ENCODE measurements around the gene CES4A.

DNA sequence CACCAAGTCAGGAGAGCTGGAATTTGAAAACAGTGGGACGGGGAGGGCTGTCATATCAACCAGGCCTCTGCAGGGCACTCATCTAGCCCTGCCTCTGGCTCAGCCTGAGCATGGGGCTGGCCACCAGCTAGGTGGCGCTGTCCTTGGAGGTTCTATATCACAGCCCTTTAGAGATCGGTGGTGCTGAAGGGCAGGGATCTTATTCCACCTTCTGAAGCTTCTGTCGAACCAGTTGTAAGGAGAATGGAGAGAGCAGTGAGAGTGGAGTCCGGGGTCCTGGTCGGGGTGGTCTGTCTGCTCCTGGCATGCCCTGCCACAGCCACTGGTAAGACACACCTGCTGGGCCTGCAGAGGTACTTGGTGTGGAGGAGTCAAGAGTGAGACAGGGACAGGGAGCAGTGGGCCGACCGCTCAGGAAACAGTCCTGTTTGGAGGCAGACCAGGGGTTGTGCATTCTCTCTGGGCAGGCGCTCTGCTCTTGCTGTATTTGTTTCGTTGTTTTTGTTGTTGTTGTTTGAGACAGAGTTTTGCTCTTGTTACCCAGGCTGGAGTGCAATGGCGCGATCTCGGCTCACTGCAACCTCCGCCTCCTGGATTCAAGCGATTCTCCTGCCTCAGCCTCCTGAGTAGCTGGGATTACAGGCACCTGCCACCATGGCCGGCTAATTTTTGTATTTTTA is 27.2 kb upstream of the CES4A start, which contains the start of gene CES3:
- TF ChIP-seq, protein P1, sequence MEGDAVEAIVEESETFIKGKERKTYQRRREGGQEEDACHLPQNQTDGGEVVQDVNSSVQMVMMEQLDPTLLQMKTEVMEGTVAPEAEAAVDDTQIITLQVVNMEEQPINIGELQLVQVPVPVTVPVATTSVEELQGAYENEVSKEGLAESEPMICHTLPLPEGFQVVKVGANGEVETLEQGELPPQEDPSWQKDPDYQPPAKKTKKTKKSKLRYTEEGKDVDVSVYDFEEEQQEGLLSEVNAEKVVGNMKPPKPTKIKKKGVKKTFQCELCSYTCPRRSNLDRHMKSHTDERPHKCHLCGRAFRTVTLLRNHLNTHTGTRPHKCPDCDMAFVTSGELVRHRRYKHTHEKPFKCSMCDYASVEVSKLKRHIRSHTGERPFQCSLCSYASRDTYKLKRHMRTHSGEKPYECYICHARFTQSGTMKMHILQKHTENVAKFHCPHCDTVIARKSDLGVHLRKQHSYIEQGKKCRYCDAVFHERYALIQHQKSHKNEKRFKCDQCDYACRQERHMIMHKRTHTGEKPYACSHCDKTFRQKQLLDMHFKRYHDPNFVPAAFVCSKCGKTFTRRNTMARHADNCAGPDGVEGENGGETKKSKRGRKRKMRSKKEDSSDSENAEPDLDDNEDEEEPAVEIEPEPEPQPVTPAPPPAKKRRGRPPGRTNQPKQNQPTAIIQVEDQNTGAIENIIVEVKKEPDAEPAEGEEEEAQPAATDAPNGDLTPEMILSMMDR (IDR thresholded peaks at IDR 0.05): peak; percentile 35 to 52 (median 41)
- TF ChIP-seq POLR2A (IDR thresholded peaks at IDR 0.05): no peak

Data from tibial nerve (tissue), 3 donors.